Neural progenitor cell (in vitro differentiated cells): ENCODE data around the gene CENPP. TPM values are rescaled to one million over a fixed set of nuclear protein-coding genes. Genes with fewer than 3 reads are reported as not detected.

Experiments
- DNase-seq: peaks from one replicate; pipeline ENCODE4 v3.0.0-alpha.2; 2016; ENCODE audit warnings: low spot score
- H2AFZ ChIP-seq: fragments of 200-600 bp; sonication (generic); replicated peaks from 2 replicates; pipeline ENCODE4 v1.6.1; 2016; ENCODE audit warnings: antibody characterized with exemption
- H3F3A ChIP-seq: fragments of 200-600 bp; sonication (generic); 2 replicates; pipeline ENCODE4 v1.6.1; 2016; ENCODE audit warnings: antibody characterized with exemption, low read depth
- H3K27ac ChIP-seq: fragments of 200-600 bp; sonication (generic); 2 replicates; pipeline ENCODE4 v1.5.1; 2016; ENCODE audit warnings: mild to moderate bottlenecking
- H3K27me3 ChIP-seq: fragments of 200-600 bp; sonication (generic); 2 replicates; pipeline ENCODE4 v1.6.1; 2016; ENCODE audit warnings: mild to moderate bottlenecking, moderate library complexity
- H3K36me3 ChIP-seq: fragments of 200-600 bp; sonication (generic); 2 replicates; pipeline ENCODE4 v1.5.1; 2016
- H3K4me1 ChIP-seq: fragments of 200-600 bp; sonication (generic); 2 replicates; pipeline ENCODE4 v1.6.1; 2016; ENCODE audit warnings: mixed run types
- H3K4me2 ChIP-seq: fragments of 200-600 bp; sonication (generic); 2 replicates; pipeline ENCODE4 v1.6.1; 2016
- H3K4me3 ChIP-seq: fragments of 200-600 bp; sonication (generic); 2 replicates; pipeline ENCODE4 v1.5.1; 2016
- H3K79me2 ChIP-seq: fragments of 200-600 bp; sonication (generic); 2 replicates; pipeline ENCODE4 v1.6.1; 2016; ENCODE audit warnings: low read depth
- H3K9ac ChIP-seq: fragments of 200-600 bp; sonication (generic); 2 replicates; pipeline ENCODE4 v1.6.1; 2016
- H3K9me3 ChIP-seq: fragments of 200-600 bp; sonication (generic); 2 replicates; pipeline ENCODE4 v1.5.1; 2016; ENCODE audit warnings: low read depth
- H4K20me1 ChIP-seq: fragments of 200-600 bp; sonication (generic); 2 replicates; pipeline ENCODE4 v1.6.1; 2016; ENCODE audit warnings: low read depth
- H3K27ac Mint-ChIP-seq: 3 replicates; pipeline ENCODE4 v1.8.0; 2021; ENCODE audit warnings: mixed read lengths
- H3K27me3 Mint-ChIP-seq: 2 replicates; pipeline ENCODE4 v1.8.0; 2022; ENCODE audit warnings: low read depth, mild to moderate bottlenecking, inconsistent platforms, moderate library complexity, mixed read lengths; ENCODE audit not compliant: insufficient read depth
- H3K36me3 Mint-ChIP-seq: 3 replicates; pipeline ENCODE4 v1.8.0; 2021; ENCODE audit warnings: mixed read lengths
- H3K4me1 Mint-ChIP-seq: 3 replicates; pipeline ENCODE4 v1.8.0; 2021; ENCODE audit warnings: mixed read lengths
- H3K4me3 Mint-ChIP-seq: 3 replicates; pipeline ENCODE4 v1.8.0; 2021; ENCODE audit warnings: mild to moderate bottlenecking, moderate library complexity, mixed read lengths
- H3K9me3 Mint-ChIP-seq: 3 replicates; pipeline ENCODE4 v1.8.0; 2020; ENCODE audit warnings: mixed read lengths
- CTCF ChIP-seq: fragments of 200-600 bp; sonication (generic); IDR thresholded peaks from 2 replicates; pipeline ENCODE4 v1.5.1; 2017; ENCODE audit warnings: antibody characterized with exemption, mild to moderate bottlenecking
- EZH2 ChIP-seq: fragments of 200-600 bp; sonication (generic); IDR thresholded peaks from 2 replicates; pipeline ENCODE4 v1.6.1; 2017; ENCODE audit warnings: antibody characterized with exemption, mild to moderate bottlenecking, moderate library complexity
- EZH2phosphoT487 ChIP-seq: fragments of 200-600 bp; sonication (generic); IDR thresholded peaks from 2 replicates; pipeline ENCODE4 v1.6.1; 2017; ENCODE audit warnings: antibody characterized with exemption
- total RNA-seq: library from RNA; depleted of rRNA; stranded (reverse); fragments of >200 nt; gene quantifications from 2 replicates; pipeline ENCODE4 v1.2.3, GENCODE V29; 2015; ENCODE audit warnings: low replicate concordance

Gene CENPP
- total RNA-seq, 1 donor from 2014 or later, result 10.7 TPM

- no peak for DNase-seq
- no peak for TF ChIP-seq EZH2
- TF ChIP-seq CTCF, result no peak
- TF ChIP-seq EZH2phosphoT487, result no peak
- no peak overlapping the region for H3K4me3 Mint-ChIP-seq
- H3K27ac ChIP-seq, result no peak overlapping the region
- H2AFZ ChIP-seq, result no peak overlapping the region
- no peaks in the 10 kb centered on the region for H3K36me3 ChIP-seq
- no peaks in the 10 kb centered on the region for H3K27me3 ChIP-seq
- H3K79me2 ChIP-seq, result no peaks in the 10 kb centered on the region
- H3K4me1 Mint-ChIP-seq, result no peaks in the 10 kb centered on the region
- no peak overlapping the region for H3K4me3 ChIP-seq
- H3K9me3 Mint-ChIP-seq, result no peaks in the 10 kb centered on the region
- no peaks in the 10 kb centered on the region for H3F3A ChIP-seq
- no peak overlapping the region for H3K4me2 ChIP-seq
- no peaks in the 10 kb centered on the region for H3K9me3 ChIP-seq
- H4K20me1 ChIP-seq, result no peaks in the 10 kb centered on the region
- H3K4me1 ChIP-seq, result no peaks in the 10 kb centered on the region
- no peak overlapping the region for H3K27ac Mint-ChIP-seq
- H3K9ac ChIP-seq, result no peak overlapping the region
- H3K36me3 Mint-ChIP-seq, result peaks cover 18% of the 10 kb centered on the region
- no peaks in the 10 kb centered on the region for H3K27me3 Mint-ChIP-seq
Observed at GRCh38 chr9:92616199-92616641, 290.5 kb downstream of the CENPP start.

- no peaks in the 10 kb centered on the region for H3K27me3 ChIP-seq
- Mint-ChIP-seq H3K4me1 (no peaks in the 10 kb centered on the region), H3K36me3 (peaks cover 15% of the 10 kb centered on the region), H3K27ac (no peak overlapping the region), H3K4me3 (no peak overlapping the region), H3K27me3 (no peaks in the 10 kb centered on the region), H3K9me3 (no peaks in the 10 kb centered on the region)
- H3K27ac ChIP-seq, result no peak overlapping the region
- no peak overlapping the region for H3K4me3 ChIP-seq
- H3K36me3 ChIP-seq, result no peaks in the 10 kb centered on the region
- no peak overlapping the region for H3K9ac ChIP-seq
- H3F3A ChIP-seq, result no peaks in the 10 kb centered on the region
- no peak for TF ChIP-seq CTCF
- H3K9me3 ChIP-seq, result no peaks in the 10 kb centered on the region
- no peaks in the 10 kb centered on the region for H3K4me1 ChIP-seq
- H3K79me2 ChIP-seq, result no peaks in the 10 kb centered on the region
- no peak for DNase-seq
- no peak overlapping the region for H2AFZ ChIP-seq
- H3K4me2 ChIP-seq, result no peak overlapping the region
- no peaks in the 10 kb centered on the region for H4K20me1 ChIP-seq
Observed at GRCh38 chr9:92616655-92617111, 290.9 kb downstream of the CENPP start.

- Histone ChIP-seq H3K27me3 (no peaks in the 10 kb centered on the region), H3K9me3 (no peaks in the 10 kb centered on the region), H3K4me2 (no peak overlapping the region), H4K20me1 (no peaks in the 10 kb centered on the region), H3K36me3 (no peaks in the 10 kb centered on the region), H3F3A (no peaks in the 10 kb centered on the region), H3K4me1 (no peaks in the 10 kb centered on the region), H3K9ac (no peak overlapping the region), H3K4me3 (no peak overlapping the region), H3K27ac (no peak overlapping the region), H2AFZ (no peak overlapping the region), H3K79me2 (no peaks in the 10 kb centered on the region)
- Mint-ChIP-seq H3K27me3 (no peaks in the 10 kb centered on the region), H3K4me3 (no peak overlapping the region), H3K9me3 (no peaks in the 10 kb centered on the region), H3K27ac (no peak overlapping the region), H3K4me1 (no peaks in the 10 kb centered on the region), H3K36me3 (peaks cover 14% of the 10 kb centered on the region)
- DNase-seq, result no peak
- no peak for TF ChIP-seq EZH2phosphoT487
- TF ChIP-seq CTCF, result no peak
- no peak for TF ChIP-seq EZH2
Observed at GRCh38 chr9:92617195-92617813, 291.6 kb downstream of the CENPP start.
